Caco-2 (cell line): Measurements from ENCODE around the gene TMEM208. TPM values are rescaled to one million over a fixed set of nuclear protein-coding genes. Genes with fewer than 3 reads are reported as not detected.

Experiments
- BruUV-seq: library from RNA; stranded (reverse); fragments of 400-500 nt; replicated peaks from 2 replicates; lab custom pipeline; 2021; lab: Mats Ljungman, UMichigan
- CTCF ChIA-PET: fragments of 300-600 bp; sonication (Branson Sonifier 250); formaldehyde crosslinking; loops from one replicate; lab custom pipeline; 2022; ENCODE audit warnings: antibody characterized with exemption; lab: Charles Lee
- POLR2A ChIA-PET: fragments of 300-600 bp; sonication (Branson Sonifier 250); formaldehyde crosslinking; loops from one replicate; lab custom pipeline; 2022; ENCODE audit warnings: antibody characterized with exemption; lab: Charles Lee
- DNase-seq, 2 experiments: peaks; one replicate each; pipeline versions ENCODE4 v3.0.0 to v3.0.0-alpha.2; 2020 to 2022
- H3K27me3 ChIP-seq: replicated peaks from 2 replicates; pipeline ENCODE4 v1.6.0; 2011; ENCODE audit warnings: low read length; ENCODE audit not compliant: control insufficient read depth, insufficient read depth
- H3K36me3 ChIP-seq: 2 replicates; pipeline ENCODE4 v1.5.1; 2011; ENCODE audit warnings: low read length; ENCODE audit not compliant: control insufficient read depth, insufficient read depth
- H3K4me1 ChIP-seq: fragments of 250-450 bp; sonication (Bioruptor Pico); 2 replicates; pipeline ENCODE4 v1.5.1; 2020; ENCODE audit warnings: mild to moderate bottlenecking
- H3K4me3 ChIP-seq: 2 replicates; pipeline ENCODE4 v1.5.1; 2011; ENCODE audit warnings: low read depth, mild to moderate bottlenecking, control low read depth, low read length
- H3K9me3 ChIP-seq: fragments of 250-450 bp; sonication (Bioruptor Pico); 2 replicates; pipeline ENCODE4 v1.5.1; 2020; ENCODE audit warnings: mild to moderate bottlenecking, moderate library complexity
- H3K27ac Mint-ChIP-seq: one replicate; pipeline ENCODE4 v1.8.0; 2022; ENCODE audit warnings: mixed read lengths; ENCODE audit not compliant: unreplicated experiment
- H3K27me3 Mint-ChIP-seq: one replicate; pipeline ENCODE4 v1.8.0; 2022; ENCODE audit warnings: mixed read lengths; ENCODE audit not compliant: insufficient read depth, unreplicated experiment
- H3K36me3 Mint-ChIP-seq: one replicate; pipeline ENCODE4 v1.8.0; 2022; ENCODE audit warnings: mild to moderate bottlenecking, mixed read lengths; ENCODE audit not compliant: insufficient read depth, unreplicated experiment
- H3K4me1 Mint-ChIP-seq: one replicate; pipeline ENCODE4 v1.8.0; 2022; ENCODE audit warnings: low read depth, mixed read lengths; ENCODE audit not compliant: unreplicated experiment
- H3K4me3 Mint-ChIP-seq: one replicate; pipeline ENCODE4 v1.8.0; 2022; ENCODE audit warnings: mild to moderate bottlenecking, moderate library complexity, mixed read lengths; ENCODE audit not compliant: unreplicated experiment
- H3K9me3 Mint-ChIP-seq: one replicate; pipeline ENCODE4 v1.8.0; 2022; ENCODE audit warnings: mixed read lengths; ENCODE audit not compliant: unreplicated experiment
- intact Hi-C: fragments of 100-400 bp; cut with micrococcal nuclease; formaldehyde crosslinking; loops from one replicate; pipeline ENCODE4 v1.10.0; 2022; ENCODE audit not compliant: unreplicated experiment
- total RNA-seq: library from RNA; stranded (reverse); gene quantifications from 2 replicates; pipeline ENCODE4 v1.2.3, GENCODE V29; 2022
- TF ChIP-seq, protein P1 (sequence below), 2 experiments: fragments of 200-600 bp in 1 of 2; IDR thresholded peaks; 1 replicate in 1 of 2; 2 replicates in 1 of 2; pipeline versions ENCODE4 v1.5.1 to v1.8.0; 2011 to 2022; ENCODE audit warnings: antibody characterized with exemption in 1 of 2, control low read depth in 1 of 2, inconsistent platforms in 1 of 2, low read depth in 1 of 2, low read length in 1 of 2, mild to moderate bottlenecking in 1 of 2, moderate library complexity in 1 of 2; ENCODE audit not compliant: insufficient read depth in 1 of 2, severe bottlenecking in 1 of 2, unreplicated experiment in 1 of 2

Gene TMEM208
- total RNA-seq, 1 experiment from 2014 or later = 69.7 TPM

GRCh38 chr16:67229906-67230808 lies 3.2 kb downstream of the TMEM208 start:
- DNase-seq = no peak
- no peaks in the 10 kb centered on the region for H3K27me3 ChIP-seq
- H3K36me3 ChIP-seq = peaks cover 13% of the 10 kb centered on the region
- Mint-ChIP-seq H3K27me3 (no peaks in the 10 kb centered on the region), H3K9me3 (no peaks in the 10 kb centered on the region), H3K27ac (no peak overlapping the region), H3K4me1 (peaks cover 20% of the 10 kb centered on the region), H3K36me3 (peaks cover 81% of the 10 kb centered on the region), H3K4me3 (no peak overlapping the region)
- TF ChIP-seq, protein P1, sequence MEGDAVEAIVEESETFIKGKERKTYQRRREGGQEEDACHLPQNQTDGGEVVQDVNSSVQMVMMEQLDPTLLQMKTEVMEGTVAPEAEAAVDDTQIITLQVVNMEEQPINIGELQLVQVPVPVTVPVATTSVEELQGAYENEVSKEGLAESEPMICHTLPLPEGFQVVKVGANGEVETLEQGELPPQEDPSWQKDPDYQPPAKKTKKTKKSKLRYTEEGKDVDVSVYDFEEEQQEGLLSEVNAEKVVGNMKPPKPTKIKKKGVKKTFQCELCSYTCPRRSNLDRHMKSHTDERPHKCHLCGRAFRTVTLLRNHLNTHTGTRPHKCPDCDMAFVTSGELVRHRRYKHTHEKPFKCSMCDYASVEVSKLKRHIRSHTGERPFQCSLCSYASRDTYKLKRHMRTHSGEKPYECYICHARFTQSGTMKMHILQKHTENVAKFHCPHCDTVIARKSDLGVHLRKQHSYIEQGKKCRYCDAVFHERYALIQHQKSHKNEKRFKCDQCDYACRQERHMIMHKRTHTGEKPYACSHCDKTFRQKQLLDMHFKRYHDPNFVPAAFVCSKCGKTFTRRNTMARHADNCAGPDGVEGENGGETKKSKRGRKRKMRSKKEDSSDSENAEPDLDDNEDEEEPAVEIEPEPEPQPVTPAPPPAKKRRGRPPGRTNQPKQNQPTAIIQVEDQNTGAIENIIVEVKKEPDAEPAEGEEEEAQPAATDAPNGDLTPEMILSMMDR (IDR thresholded peaks at IDR 0.05; ENCODE audit: insufficient read depth in 1 of 2, low read depth in 1 of 2, low read length in 1 of 2, severe bottlenecking in 1 of 2, unreplicated experiment in 1 of 2) = no peak
- peaks cover 7% of the 10 kb centered on the region; the same call in 1 of the 2 replicates for H3K4me1 ChIP-seq
- no peaks in the 10 kb centered on the region for H3K9me3 ChIP-seq
- ChIA-PET POLR2A (interaction anchor here (1.2 kb wide), 1 partner anchor 38 kb away, joined by 10 read pairs; no protein-coding TSS in a partner anchor), CTCF (interaction anchor here (1.0 kb wide), 1 partner anchor 16 kb away, joined by 6 read pairs; no protein-coding TSS in a partner anchor)
- no TSS peak for BruUV-seq
- H3K4me3 ChIP-seq = no peak overlapping the region
- intact Hi-C loops = no loop called here

DNA sequence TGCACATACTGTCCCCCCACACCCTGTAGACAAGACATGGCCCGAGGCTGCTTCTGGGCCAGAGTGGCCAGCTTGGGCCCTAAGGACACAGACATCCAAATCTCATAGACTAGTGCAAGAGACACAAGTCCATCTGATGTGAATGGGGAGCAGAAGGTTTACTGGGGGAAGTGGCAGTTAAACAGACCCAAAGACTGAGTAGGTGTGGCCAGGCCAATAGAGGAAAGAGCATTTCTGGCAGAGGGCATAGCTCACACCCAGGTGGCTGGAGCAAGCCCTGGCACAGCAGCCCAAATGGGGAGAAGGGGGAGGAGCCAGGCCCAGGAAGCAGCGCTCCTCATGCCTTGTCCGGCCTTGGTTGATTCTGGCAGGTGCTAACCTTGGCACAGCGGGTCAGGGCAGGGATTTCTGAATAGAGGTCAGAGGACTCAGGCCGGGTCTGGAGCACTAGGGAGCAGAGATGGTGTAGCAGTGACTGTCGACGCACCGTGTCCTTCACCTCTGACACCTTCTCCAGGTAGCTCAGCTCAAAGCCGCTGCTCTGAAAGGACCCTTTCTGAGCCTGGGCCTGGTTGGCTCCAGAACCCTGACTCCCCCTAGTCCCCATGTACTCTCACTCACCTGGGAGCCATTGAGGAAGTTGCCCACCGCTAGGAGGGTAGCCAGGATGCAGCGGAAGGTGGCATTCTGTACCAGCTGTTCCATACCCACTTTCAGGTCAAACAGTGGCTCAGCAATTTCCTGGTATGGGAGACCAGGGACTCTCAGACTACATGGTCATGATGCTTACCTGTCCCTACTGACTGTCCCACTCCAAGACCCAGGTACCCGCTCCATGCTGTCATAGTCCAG lies 4.1 kb downstream of the TMEM208 start:
- H3K4me3 Mint-ChIP-seq = no peak overlapping the region
- H3K4me3 ChIP-seq = no peak overlapping the region
- peaks cover 13% of the 10 kb centered on the region for H3K36me3 ChIP-seq
- H3K4me1 Mint-ChIP-seq = peaks cover 17% of the 10 kb centered on the region
- peaks cover 88% of the 10 kb centered on the region for H3K36me3 Mint-ChIP-seq
- peaks cover 7% of the 10 kb centered on the region; the same call in 1 of the 2 replicates for H3K4me1 ChIP-seq
- no peaks in the 10 kb centered on the region for H3K27me3 Mint-ChIP-seq
- TF ChIP-seq, protein P1 (IDR thresholded peaks at IDR 0.05; ENCODE audit: insufficient read depth in 1 of 2, low read depth in 1 of 2, low read length in 1 of 2, severe bottlenecking in 1 of 2, unreplicated experiment in 1 of 2) = no peak
- ChIA-PET CTCF (interaction anchor here (0.5 to 6.0 kb wide), 3 partner anchors 15 to 992 kb away, joined by 3 to 19 read pairs (median 6); no protein-coding TSS in a partner anchor), POLR2A (interaction anchor here (0.9 to 1.2 kb wide), 2 partner anchors 15 to 37 kb away, joined by 5 to 10 read pairs; no protein-coding TSS in a partner anchor)
- no peaks in the 10 kb centered on the region for H3K9me3 Mint-ChIP-seq
- no peaks in the 10 kb centered on the region for H3K27me3 ChIP-seq
- no TSS peak for BruUV-seq
- no peak overlapping the region for H3K27ac Mint-ChIP-seq
- no peaks in the 10 kb centered on the region for H3K9me3 ChIP-seq
- DNase-seq = no peak
- intact Hi-C loops = no loop called here

DNA sequence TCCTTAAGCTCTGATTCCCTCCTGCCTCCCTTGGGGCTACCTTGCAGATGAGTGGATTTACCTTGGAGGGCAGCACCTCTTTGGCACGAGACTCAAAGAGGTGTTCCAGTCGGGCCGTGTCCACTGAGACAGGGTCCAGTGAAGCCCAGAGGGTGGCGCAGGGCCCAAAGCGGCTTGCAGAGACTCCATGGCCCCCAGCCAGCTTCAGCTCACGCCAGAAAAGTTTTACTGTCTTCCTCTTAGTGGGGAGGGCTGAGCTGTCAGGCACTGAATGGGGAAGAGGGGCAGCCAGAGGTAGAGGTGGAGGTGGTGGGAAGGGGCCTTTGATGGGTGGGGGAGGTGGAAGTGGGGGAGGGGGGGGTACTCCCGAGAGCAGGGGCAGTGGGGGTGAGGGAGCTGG lies 6.7 kb downstream of the TMEM208 start:
- Mint-ChIP-seq H3K4me3 (no peak overlapping the region), H3K27me3 (no peaks in the 10 kb centered on the region), H3K4me1 (no peaks in the 10 kb centered on the region), H3K27ac (no peak overlapping the region), H3K36me3 (peaks cover 94% of the 10 kb centered on the region), H3K9me3 (no peaks in the 10 kb centered on the region)
- Histone ChIP-seq H3K4me3 (no peak overlapping the region), H3K36me3 (peaks cover 11% of the 10 kb centered on the region), H3K9me3 (no peaks in the 10 kb centered on the region), H3K4me1 (no peaks in the 10 kb centered on the region), H3K27me3 (no peaks in the 10 kb centered on the region)
- ChIA-PET CTCF (interaction anchor here (0.6 to 6.0 kb wide), 2 partner anchors 13 to 36 kb away, joined by 5 to 19 read pairs; no protein-coding TSS in a partner anchor), POLR2A (interaction anchor here (1.2 kb wide), 1 partner anchor 13 kb away, joined by 3 read pairs; no protein-coding TSS in a partner anchor)
- TF ChIP-seq, protein P1 (IDR thresholded peaks at IDR 0.05; ENCODE audit: insufficient read depth in 1 of 2, low read depth in 1 of 2, low read length in 1 of 2, severe bottlenecking in 1 of 2, unreplicated experiment in 1 of 2) = no peak
- DNase-seq = no peak
- BruUV-seq = no TSS peak
- intact Hi-C loops = no loop called here
